ENCODE results near the gene MX2.
"Not testable (repeated sequence)": the region's sequence is repeated elsewhere in the genome, so short reads cannot be mapped to it uniquely, and the experiment has no call there.

MX2 gene

DNA sequence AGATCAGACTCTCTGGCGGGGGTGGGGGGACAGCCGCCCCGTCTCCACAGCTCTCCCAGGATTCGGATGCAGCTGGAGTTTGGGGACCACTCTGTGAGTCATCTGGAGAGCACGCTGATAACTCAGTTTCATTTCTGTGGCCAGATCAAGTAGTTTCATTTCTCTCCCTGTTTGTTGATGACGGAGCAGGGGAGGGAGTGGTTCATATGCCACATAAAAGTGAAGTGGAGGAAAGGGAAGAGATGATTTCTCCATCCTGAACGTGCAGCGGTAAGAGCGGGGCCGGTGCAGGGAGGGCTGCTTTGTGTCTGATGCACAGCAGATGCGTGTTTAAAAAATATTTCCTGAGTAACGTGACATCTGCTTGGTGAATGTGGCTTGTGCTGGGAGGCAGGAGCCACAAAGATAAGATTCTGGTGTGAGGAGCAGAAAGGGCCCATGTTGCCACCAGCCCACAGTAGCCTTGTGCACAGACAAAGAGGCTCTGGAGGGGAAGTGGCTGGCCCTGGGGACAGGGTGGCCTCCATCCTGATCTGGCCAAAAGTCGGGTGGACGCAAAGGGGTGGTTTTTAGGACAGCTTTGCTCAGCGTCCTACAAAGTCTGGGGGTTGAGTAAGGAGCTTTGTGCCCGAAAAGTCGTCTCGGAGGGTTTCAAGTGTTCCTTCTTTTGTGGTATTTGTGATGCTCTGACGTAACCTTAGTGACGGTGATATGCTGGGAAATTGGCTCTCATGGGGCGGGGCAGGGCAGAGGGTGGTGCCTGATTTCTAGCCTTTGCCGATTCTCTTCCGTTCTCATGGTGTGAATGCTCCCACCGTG is at the start of gene MX2:
Gene MX2, plus strand, starts transcription at position 242 of the 819 bp plus-strand sequence. CDS start 14,880 bp downstream, outside the sequence.
- no peak for DNase-seq

GRCh38 chr21:41313285-41314164 is 48.3 kb upstream of the MX2 start:
- DNase-seq = not testable (repeated sequence)

GRCh38 chr21:41315726-41316125 is 46.1 kb upstream of the MX2 start:
- DNase-seq = no peak

DNA sequence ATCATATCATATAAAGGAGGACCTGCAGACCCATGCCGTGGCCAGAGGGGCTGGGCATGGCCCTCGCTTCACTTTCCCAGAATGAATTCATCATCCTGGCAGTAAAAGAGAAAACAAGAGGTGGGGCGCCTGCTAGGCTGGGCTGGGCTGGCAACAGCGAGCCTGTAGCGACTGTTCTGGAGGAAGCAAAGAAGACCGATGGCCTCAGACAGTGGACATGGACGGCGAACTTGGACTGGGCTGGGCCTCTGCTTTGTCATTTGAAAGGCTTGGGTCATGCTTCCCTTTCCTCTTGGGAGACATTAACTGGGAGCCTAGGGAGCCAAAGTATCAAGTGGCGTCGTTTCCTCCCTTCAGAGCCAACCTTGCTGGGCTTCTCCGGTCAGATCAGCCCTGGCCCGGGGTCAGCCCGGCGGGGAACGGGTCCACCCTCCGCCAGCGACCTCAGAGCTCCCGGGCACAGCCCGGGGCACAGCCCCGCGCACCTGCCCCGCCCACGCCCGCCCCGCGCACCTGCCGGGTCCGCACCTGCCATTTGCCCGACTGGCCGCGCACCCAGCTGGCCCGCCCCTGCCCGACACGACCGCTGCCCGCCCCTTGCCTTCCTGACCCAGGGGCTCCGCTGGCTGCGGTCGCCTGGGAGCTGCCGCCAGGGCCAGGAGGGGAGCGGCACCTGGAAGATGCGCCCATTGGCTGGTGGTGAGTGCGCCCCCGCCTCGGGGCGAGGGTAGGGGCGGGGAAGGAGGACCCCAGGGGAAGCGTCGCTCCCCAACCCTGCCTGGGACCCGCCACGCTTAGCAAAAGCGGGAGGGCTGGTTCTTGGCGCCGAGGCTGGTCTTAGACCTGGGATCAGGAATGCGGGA is 45.4 kb upstream of the MX2 start, which contains the start of gene FAM3B:
Gene FAM3B, plus strand, starts transcription at position 602 of the 863 bp plus-strand sequence. Its CDS starts 79 bp downstream, at position 681.
- no peak for DNase-seq

- DNase-seq = no peak
Observed at GRCh38 chr21:41317063-41317392, 44.8 kb upstream of the MX2 start.

DNA sequence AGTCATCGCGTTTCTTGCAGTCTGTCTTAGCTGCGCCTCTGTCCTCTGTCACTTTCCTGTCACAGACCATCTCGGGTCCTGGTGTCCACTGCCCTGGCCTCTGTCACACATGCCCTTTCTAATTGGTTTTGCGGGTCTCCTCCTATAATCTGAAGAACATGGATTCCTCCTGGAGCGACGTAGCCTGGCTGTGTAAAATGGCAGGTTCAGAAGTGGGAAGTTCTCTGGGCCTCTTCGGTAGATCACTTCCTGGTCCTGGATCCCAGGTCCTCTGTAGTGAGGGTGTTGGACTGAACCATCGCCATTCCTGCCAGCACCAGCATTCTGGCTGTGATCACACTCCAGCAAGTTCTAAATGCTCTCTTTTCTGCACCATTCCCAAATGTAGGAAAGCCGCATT is 44.4 kb upstream of the MX2 start:
- DNase-seq = no peak

DNA sequence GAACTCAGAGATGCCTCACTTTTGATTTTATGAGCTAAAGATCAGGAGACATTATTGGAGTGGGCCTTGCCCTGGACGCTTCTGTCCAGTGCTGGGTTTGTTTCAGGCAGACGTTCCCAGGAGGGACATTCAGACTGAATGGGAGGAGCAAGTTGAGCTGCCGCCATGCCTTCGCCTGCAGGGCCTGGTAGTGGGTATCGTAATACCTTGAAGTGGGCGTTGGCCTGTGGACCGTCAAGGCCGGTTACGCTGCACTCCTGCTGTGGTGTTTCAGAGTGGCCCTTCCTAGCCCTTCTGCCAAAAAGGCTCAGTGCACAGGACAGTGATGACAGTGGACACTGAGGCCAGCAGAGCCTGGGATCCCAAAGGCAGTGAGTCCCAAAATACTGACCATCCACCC is 43.6 kb upstream of the MX2 start:
- no peak for DNase-seq

DNA sequence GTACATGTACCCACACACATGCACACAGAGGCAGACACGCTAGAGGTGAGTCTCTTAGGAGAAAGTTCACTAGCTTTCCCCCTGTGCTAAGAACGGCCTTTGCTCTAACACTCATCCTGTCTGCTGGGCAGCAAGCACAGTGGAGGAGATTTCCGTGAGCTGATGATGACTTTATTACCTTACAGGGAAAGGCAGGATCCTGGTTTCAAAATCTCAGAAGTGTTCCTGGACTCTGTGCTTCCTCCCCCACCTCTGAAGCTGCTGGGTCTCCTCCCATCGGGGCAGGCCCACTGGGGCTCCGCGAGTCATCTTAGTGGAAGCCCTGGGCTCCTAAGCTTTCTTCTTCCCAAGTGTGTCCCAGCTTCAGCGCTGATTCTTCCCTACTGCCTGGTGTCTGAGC is 42.6 kb upstream of the MX2 start:
- DNase-seq = no peak

- DNase-seq = peak; percentile 63
Observed at GRCh38 chr21:41321211-41321907, 40.5 kb upstream of the MX2 start.

DNA sequence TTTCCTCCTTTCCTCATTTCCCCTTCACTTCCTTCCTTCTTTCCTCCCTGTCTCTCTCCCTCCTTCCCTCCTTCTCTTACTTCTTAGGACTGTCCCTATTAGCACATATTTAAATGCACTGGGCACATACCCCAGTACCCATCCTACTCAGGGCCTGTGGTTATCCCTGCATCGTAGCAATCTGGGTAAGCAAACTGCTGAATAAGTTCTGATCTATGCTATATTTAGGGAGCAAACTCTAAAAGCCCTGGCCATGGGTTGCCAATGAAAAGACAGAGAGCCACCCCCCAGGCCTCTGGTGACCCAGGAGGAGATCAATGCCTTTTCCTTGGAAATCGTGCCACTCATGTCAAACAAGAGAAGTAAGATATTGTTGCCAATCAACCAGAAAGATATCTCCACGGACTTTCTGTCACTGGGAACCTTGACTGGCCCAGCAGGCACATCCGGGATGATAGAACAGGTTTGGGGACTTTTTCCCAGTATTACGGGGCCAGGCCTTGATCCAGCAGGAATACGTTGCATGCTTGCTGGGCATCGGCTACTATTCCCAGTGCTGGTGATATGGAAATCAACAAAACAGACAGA is 39.8 kb upstream of the MX2 start:
- no peak for DNase-seq

DNA sequence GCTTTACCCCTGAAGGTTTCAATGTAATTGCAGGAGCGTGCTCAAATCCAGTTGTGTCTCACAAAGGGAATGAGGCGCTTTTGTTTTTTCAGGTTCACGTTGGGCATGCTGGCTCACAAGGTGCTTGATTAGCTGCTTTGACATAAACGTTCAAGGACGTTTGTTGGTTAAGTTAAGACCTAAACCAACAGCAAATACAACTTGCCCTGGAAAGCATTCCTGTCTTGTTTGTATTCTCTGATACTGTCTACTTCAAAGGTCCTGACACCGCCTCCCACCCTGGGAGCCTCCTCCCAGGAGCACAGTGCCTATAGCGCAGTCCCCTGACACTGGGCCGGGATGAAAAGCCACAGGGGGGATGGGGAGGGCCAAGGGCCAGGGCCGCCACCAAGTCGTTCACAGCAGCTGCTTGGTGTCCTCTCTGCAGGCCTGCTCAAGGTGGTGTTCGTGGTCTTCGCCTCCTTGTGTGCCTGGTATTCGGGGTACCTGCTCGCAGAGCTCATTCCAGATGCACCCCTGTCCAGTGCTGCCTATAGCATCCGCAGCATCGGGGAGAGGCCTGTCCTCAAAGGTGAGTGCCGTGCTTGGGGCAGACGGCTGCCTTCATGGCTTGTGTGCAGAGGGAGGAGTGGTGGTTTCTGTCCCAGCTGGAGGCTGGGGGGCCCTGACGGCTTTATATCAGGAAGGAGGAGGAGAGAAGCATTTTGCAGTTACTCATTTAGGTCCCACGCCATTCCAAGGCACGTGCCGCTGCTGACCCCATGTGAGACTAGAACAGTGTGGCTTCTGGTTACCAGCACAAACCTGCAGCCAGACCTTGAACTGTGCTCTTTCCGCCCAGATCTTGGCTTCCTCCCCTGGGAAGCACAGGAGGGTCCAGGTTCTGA is 39.1 kb upstream of the MX2 start:
- no peak for DNase-seq

- DNase-seq = no peak
Observed at GRCh38 chr21:41325138-41325912, 36.5 kb upstream of the MX2 start.

DNA sequence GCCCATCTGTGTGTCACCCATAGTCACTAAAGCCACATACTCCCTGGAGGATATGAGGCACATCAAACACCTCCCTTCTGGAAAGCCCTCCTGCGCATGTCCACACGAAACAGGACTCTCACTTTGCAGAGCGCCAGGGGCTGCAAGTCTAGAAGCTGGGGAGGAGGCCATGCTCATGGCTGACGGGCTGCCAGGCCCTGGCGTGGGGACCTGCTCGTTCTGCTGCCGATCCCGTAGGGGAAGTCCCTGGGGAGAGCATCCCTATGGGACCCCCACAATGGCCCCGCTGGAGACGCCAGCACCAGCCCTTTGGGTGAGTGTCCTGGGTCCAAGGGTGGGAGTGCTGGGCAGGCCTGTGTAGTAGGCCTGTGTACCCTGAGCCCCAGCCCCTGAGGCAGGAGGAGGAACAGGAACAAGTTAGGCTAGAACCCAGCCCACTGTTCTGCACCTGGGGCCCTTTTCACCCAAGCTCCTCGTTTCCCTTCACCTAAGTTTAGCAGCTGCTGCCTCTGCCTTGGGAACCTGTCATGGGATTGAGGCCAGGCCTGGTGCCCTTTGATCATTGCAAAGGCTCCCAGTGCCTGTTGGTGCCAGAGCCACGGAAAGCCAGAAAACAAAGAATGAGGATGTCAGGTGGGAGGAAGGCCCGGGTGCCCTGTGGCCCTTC is 35.3 kb upstream of the MX2 start:
- no peak for DNase-seq

GRCh38 chr21:41327753-41328152 is 34.1 kb upstream of the MX2 start:
- no peak for DNase-seq

DNA sequence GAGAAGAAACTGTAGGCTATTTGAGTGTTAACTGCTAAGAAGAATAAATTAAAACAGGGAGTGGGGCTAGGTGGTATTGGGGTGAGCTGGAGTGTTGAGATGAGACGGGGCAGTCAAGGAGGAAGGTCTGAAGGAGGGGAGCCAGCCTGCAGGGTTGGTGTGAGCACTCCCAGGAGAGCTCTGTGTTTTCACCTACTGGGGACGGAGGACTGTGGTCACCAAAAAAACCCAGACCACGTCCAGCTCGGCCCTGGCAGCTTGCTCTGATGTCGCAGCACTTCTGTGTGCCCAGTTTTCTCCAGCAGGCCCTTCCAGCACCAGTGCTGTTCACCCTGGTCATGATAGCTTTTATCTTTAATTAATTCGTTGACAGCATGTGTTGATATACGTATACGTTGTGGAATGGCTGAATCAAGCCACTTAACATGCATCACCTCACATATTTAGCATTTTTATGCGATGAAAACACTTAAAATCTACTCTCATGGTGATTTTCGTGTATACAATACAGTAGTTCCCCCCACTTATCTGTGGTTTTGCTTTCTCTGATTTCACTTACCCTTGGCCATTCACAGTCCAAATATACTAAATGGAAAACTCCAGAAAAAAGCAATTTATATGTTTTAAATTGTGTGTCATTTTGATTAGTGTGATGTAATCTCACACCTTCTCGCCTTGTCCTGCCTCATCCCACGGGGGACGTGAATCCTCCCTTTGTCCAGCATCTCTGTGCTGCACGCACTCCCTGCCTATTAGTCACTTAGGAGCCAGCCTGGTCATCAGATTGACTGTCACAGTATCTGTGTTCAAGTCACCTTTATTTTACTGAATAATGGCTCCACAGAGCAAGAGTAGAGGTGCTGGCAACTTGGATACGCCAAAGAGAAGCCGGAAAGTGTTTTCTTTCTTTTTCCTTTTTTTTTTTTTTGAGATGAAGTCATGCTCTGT is 32.9 kb upstream of the MX2 start:
- DNase-seq = no peak

GRCh38 chr21:41333752-41334151 is 28.1 kb upstream of the MX2 start:
- no peak for DNase-seq

DNA sequence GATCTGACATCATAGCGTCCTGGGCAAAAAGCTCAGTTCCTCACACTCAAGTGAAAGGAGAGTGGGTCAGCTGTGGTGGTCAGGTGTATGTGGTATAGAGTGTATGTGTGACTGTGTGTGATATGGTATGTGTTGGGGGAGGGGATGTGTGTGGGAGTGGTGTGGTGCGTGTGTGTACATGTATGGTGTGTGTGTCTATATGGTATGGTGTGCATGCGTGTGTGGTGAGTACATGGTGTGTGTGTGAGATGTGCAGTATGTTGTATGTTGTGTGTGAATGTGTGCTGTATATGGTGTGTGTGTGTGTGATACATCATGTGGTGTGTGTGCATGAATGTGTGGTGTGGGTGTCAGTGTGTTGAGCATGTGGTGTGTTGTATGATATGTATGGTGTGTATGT is 24.3 kb upstream of the MX2 start:
- no peak for DNase-seq

- DNase-seq = no peak
Observed at GRCh38 chr21:41338455-41338854, 23.4 kb upstream of the MX2 start.
